C1 segment of cervical spinal cord (tissue), 14 donors: Measurements from ENCODE around the gene TBX10.
"Not testable (repeated sequence)": the region's sequence is repeated elsewhere in the genome, so short reads cannot be mapped to it uniquely, and the experiment has no call there.

ENCODE experiments used
- DNase-seq, 14 donors: peaks; one replicate each; lab custom pipeline; 2025; lab: John Stamatoyannopoulos, UW

The TBX10 gene

GRCh38 chr11:67616431-67617242 lies 22.9 kb downstream of the TBX10 start:
- no peak for DNase-seq

DNA sequence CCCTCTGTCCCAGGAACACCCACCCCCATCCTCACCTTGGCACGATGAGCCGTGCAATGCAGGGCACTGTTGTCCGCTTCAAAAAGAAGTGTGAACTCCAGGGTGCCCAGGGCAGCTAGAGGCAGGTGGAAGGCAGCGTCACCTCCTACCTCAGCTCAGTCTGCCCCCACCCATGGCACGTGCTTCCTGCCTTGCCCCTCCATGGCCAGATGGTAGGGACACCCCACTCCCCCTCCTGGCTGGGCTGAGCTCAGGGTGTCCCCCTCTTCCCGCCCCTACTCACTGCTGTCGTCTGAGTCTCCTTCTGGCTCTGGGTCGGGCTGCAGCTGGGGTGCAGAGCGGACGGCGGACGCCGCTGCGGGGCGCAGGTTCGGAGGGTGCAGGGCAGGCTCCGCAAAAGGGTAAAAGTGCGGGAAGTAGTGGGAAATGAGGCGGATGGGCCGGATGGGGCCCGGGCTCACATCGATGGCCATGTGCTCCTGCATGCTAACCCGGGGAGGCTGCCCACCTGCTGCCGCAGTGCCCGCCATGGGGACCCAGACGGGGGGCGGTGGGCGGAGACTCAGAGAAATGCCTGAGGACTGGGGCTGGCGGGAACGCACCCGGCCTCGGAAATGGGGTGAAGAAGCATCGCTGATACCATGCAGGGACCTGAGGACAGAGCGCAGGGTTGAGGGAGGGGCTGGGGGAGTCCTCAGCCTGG lies 23.7 kb downstream of the TBX10 start:
- DNase-seq, result no peak

- DNase-seq, result no peak
Observed at GRCh38 chr11:67614730-67615714, 24.5 kb downstream of the TBX10 start.

DNA sequence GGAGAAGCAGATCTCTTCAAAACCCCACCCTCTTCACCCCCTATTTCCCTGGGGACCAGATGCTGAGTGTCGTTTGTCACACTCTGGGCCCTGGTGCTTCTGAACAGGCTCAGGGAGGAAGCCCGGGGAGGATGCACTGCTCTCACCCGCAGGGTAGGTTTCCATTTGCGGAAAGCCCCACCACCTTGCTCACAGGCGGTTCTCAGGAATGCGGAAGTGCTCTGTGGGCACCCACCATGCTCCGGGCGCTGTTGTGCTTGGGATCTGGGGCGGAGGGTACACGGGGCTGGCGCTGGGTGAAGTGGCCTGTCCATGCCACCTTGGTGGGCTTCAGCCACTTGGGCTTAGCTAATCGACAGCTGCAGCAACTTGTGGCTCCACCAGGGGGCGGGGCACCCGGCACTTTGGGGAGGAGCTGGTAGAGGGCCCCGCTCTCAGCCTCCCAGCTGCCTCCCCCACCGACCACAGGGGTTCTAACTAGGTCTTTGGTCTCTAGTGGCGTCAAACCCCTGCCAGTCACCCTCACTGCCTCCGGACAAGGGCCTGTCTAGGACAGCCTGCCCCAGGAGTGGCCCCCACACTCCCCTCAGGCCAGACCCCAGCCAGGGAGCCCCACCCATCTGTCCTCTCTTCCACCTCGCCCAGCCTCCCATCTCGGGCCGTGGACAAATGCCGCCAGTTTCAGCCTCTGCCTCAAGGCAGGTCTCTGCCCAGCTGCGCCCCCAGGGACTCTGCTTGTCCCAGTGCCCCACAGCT lies 25.4 kb downstream of the TBX10 start:
- DNase-seq, result peak in 4 of 14 donors; percentile 18 to 36 (median 28)

DNA sequence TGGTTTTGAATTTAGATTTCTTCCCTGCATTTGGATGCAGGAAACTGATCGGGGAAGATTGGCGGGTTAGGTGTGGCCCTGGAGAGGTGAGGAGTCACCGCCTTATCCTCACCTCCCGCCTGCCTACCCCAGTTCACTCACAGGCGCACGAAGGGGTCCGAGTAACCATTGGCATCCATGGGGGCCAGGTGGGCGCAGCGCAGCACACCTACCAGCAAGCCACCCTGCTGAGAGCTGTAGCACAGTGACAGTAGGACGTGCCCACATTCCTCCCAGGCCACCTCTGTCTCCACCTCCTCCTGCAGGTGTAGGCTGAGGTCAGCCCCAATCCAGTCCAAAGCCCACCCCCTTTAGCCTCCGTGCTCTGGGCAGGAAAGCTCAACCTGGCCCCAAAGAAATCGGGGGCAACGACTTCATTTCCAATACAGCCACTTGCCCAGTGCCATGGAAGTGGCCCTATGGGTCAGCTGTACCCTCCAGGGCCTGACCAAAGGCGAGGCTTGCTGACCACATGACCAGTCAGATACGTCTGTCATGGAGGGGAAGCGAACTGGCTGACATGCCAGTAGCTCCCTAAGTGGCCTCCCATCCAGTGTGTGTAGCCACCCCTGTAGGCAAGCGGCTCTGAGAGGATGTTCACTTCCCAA lies 26.1 kb downstream of the TBX10 start:
- no peak for DNase-seq

GRCh38 chr11:67612751-67613150 lies 26.8 kb downstream of the TBX10 start:
- no peak for DNase-seq

DNA sequence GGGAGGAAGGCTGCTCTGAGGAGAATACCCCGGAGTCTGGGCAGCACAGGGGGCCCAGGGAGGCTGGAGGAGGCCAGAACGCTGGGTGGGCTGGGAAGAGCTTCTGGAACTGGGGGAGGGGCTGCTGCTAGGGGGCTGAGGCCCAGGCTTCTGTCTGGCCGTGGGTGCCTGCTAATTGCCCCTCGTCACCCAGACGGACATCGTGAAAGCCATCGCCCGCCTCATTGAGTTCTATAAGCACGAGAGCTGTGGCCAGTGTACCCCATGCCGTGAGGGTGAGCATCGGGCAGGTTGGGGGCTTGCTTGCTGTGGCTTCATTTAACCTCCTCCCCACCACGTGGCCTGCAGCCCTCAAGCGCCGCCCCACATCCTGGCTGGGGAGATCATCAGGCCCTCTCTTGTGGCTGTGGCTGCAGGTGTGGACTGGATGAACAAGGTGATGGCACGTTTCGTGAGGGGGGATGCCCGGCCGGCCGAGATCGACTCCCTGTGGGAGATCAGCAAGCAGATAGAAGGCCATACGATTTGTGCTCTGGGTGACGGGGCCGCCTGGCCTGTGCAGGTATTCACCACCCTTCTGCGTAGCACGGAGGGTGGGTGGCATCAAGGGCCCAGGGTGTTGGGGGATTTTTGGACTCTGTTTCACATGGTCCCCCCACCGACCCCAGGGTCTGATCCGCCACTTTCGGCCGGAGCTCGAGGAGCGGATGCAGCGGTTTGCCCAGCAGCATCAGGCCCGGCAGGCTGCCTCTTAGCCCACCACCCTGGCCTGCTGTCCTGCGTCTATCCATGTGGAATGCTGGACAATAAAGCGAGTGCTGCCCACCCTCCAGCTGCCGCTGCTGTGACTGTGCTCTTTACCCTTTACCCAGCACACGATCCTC lies 27.6 kb downstream of the TBX10 start:
- no peak for DNase-seq

DNA sequence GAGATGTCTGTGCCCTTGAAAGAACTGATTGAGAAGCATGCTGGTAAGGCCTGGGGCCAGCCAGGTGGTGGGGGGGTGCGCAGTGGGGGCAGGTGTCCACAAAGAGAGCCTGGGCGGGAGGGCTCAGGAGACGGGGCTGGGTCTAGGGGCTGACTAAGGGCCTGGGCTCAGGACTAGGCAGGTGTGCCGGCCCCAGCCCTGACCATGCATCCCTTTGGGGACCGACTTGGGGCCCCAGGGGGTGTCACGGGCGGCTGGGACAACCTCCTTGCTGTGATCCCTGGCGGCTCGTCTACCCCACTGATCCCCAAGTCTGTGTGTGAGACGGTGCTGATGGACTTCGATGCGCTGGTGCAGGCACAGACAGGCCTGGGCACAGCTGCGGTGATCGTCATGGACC lies 28.4 kb downstream of the TBX10 start:
- DNase-seq, result no peak

- DNase-seq, result no peak
Observed at GRCh38 chr11:67610302-67610868, 29.2 kb downstream of the TBX10 start.

GRCh38 chr11:67609316-67609715 lies 30.2 kb downstream of the TBX10 start:
- DNase-seq, result no peak

DNA sequence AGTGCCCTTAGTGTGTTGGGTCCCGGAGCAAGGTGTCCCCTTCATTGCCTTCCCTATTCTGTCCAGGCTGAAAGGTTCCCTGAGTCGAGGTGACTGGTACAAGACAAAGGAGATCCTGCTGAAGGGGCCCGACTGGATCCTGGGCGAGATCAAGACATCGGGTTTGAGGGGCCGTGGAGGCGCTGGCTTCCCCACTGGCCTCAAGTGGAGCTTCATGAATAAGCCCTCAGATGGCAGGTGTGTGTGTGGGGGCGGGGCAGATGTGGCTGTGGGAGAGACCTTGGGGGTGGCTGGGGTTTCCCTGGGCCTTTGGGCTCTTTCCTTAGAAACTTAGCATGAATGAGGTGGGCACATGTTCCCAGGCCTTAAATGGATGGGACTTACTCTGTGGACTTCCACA lies 31.1 kb downstream of the TBX10 start:
- no peak for DNase-seq

DNA sequence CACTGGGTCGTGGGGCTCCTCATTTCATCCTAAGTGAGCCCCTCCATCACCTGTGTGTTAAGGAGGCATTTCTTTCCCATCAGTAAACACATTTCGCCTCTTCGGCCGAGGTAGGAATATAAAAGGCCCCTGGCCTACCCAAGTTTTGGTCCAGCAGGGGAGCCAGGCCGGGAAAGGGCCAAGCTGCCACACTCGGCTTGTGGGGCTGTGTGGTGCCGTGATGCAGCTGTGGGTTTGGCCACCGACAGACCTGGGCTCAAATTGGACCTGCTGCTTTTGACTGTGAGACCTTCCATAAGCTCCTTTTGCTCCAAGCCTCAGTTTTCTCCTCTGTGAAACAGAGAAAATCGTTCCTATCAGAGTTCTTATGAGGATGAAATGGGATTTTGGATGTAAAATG lies 32.1 kb downstream of the TBX10 start:
- no peak for DNase-seq

DNA sequence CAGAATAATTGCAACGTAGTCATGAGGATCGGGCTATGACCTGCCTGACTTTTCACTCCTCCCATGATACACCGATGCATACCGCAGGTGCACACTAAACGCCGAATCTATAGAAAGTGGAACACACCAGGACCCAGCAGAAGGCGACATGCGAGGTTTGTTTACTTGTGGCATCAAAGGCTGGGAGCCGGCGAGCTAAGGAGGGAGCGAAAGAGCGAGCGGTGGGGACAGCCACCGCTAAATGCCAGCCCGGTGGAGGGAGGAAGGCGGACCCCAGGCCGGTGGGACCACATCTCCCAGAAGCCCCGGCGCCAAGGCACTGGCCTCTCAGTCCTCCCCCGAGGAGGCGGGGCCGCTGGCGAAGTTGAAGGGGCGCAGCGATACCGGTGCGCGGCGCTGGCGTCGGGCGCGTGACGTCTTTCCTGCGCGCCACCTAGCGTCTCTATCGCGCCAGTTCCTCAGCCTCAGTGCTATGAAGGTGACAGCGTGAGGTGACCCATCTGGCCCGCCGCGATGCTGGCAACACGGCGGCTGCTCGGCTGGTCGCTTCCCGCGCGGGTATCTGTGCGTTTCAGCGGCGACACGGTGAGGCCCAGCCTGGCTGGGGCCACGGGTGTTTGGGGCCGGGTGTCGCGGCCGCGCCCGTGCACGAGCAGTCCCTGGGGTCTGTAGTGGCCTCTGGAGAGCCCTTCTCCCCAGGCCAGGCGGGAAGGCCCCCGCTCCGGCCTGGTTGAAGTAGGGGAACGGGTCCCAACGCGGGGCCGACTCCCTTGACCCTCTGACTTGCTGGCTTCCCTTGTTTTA lies 32.9 kb downstream of the TBX10 start, which contains the start of gene NDUFV1:
TSS of gene NDUFV1 (plus strand) at position 445 of the 804 bp plus-strand sequence. CDS start at position 514, 69 bp downstream.
- peak; percentile 60 to 96 (median 91) for DNase-seq

- DNase-seq, result peak in 1 of 14 donors; percentile 55
Observed at GRCh38 chr11:67606093-67606491, 33.5 kb downstream of the TBX10 start.

GRCh38 chr11:67605231-67606011 lies 34.1 kb downstream of the TBX10 start:
- peak in 4 of 14 donors; percentile 13 to 40 (median 27) for DNase-seq

DNA sequence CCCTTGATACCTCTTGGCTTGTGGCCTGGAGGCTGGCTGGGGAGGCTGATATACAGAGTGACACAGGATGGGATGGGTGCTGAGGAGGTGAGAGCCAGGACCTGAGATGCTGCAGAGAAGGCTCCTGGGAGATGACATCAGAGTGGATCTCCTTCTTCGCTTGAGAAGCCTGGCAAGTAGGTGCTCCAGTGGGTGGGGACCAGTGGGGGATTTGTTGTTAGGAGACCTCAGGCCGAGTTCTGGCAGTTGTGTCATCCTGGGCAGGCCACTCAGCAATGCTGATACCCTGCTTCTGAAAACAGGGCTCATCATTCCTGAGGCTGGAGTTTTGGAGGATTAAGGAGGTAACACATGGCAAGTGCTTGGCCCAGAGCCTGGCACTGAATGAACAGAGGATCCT lies 34.7 kb downstream of the TBX10 start:
- no peak for DNase-seq

- not testable (repeated sequence) for DNase-seq
Observed at GRCh38 chr11:67604119-67604518, 35.4 kb downstream of the TBX10 start.
